GM12878 (cell line): ENCODE results near the gene CRHR2. TPM values are rescaled to one million over a fixed set of nuclear protein-coding genes. Genes with fewer than 3 reads are reported as not detected.

ENCODE experiments used
- ATAC-seq: fragments of 200-7000 bp; cut with Tn5 transposase; 3 replicates; pipeline ENCODE4 v1.9.1; 2020; ENCODE audit warnings: mild to moderate bottlenecking, moderate library complexity
- BruUV-seq: library from RNA; stranded (reverse); fragments of 400-500 nt; replicated peaks from 2 replicates; lab custom pipeline; 2021; lab: Mats Ljungman, UMichigan
- CTCF ChIA-PET: fragments of 300-600 bp; sonication (Branson Sonifier 250); formaldehyde crosslinking; extraction: SDS; loops from one replicate; lab custom pipeline; 2021; ENCODE audit warnings: inconsistent platforms; lab: Yijun Ruan, JAX
- POLR2A ChIA-PET: fragments of 350-600 bp; formaldehyde crosslinking; extraction: SDS; loops from one replicate; lab custom pipeline; 2021; ENCODE audit warnings: inconsistent platforms; lab: Charles Lee
- RAD21 ChIA-PET: fragments of 300-600 bp; sonication (Branson Sonifier 250); formaldehyde crosslinking; loops from one replicate; lab custom pipeline; 2023; ENCODE audit warnings: antibody characterized with exemption; ENCODE audit not compliant: unreplicated experiment; lab: Charles Lee
- SMC1A ChIA-PET: fragments of 300-600 bp; sonication (Branson Sonifier 250); formaldehyde crosslinking; loops from one replicate; lab custom pipeline; 2023; ENCODE audit not compliant: unreplicated experiment, uncharacterized antibody; lab: Charles Lee
- DNase-seq: peaks from one replicate; pipeline ENCODE4 v3.0.0-alpha.2; 2011; ENCODE audit warnings: low read depth, low spot score
- FAIRE-seq: peaks from 3 replicates; lab custom pipeline; 2011; peaks lifted over from hg19 to GRCh38; lab: Jason Lieb, UNC
- H2AFZ ChIP-seq: 2 replicates; pipeline ENCODE4 v1.6.0; 2011; ENCODE audit warnings: low read depth, low read length, control low read depth; ENCODE audit not compliant: control insufficient read depth
- H3K27ac ChIP-seq: 2 replicates; pipeline ENCODE4 v1.5.1; 2011; ENCODE audit warnings: control low read depth; ENCODE audit not compliant: control insufficient read depth, insufficient read depth
- H3K27me3 ChIP-seq, 2 experiments: replicated peaks in 1 of 2; 2 replicates each; pipeline versions ENCODE4 v1.6.0 to v1.6.1; 2011; ENCODE audit warnings: low read length in 1 of 2; ENCODE audit not compliant: control insufficient read depth in 2 of 2, insufficient read depth in 2 of 2
- H3K36me3 ChIP-seq, 2 experiments: 2 replicates each; pipeline ENCODE4 v1.5.1; 2011; ENCODE audit warnings: low read length in 1 of 2; ENCODE audit not compliant: control insufficient read depth in 2 of 2, insufficient read depth in 2 of 2
- H3K4me1 ChIP-seq: 2 replicates; pipeline ENCODE4 v1.6.1; 2011; ENCODE audit warnings: mild to moderate bottlenecking, low read length, moderate library complexity, mixed read lengths; ENCODE audit not compliant: control insufficient read depth, insufficient read depth
- H3K4me2 ChIP-seq: 2 replicates; pipeline ENCODE4 v1.6.0; 2011; ENCODE audit warnings: control low read depth; ENCODE audit not compliant: control insufficient read depth, insufficient read depth
- H3K4me3 ChIP-seq: fragments of 200-600 bp; sonication (generic); 2 replicates; pipeline ENCODE4 v1.5.1; 2016
- H3K79me2 ChIP-seq: 2 replicates; pipeline ENCODE4 v1.6.0; 2011; ENCODE audit warnings: low read length; ENCODE audit not compliant: control insufficient read depth, insufficient read depth
- H3K9ac ChIP-seq: 2 replicates; pipeline ENCODE4 v1.8.0; 2011; ENCODE audit warnings: low read length, control low read depth, mixed read lengths; ENCODE audit not compliant: control insufficient read depth, insufficient read depth
- H3K9me3 ChIP-seq: replicated peaks from 3 replicates; pipeline ENCODE4 v1.5.1; 2011; ENCODE audit warnings: mild to moderate bottlenecking, low read length; ENCODE audit not compliant: control insufficient read depth, insufficient read depth
- H4K20me1 ChIP-seq: 2 replicates; pipeline ENCODE4 v1.6.0; 2011; ENCODE audit not compliant: control insufficient read depth, insufficient read depth
- ATF2 ChIP-seq: IDR thresholded peaks from 2 replicates; pipeline ENCODE4 v1.6.1; 2012; ENCODE audit warnings: low read length, inconsistent platforms
- BCL11A ChIP-seq: IDR thresholded peaks from 2 replicates; pipeline ENCODE4 v1.6.1; 2011; ENCODE audit warnings: low read depth, low read length
- BMI1 ChIP-seq: fragments of 450-650 bp; IDR thresholded peaks from 2 replicates; pipeline ENCODE4 v1.6.1; 2016; ENCODE audit warnings: mild to moderate bottlenecking, moderate library complexity, borderline replicate concordance
- BRCA1 ChIP-seq: IDR thresholded peaks from 2 replicates; pipeline ENCODE4 v1.6.1; 2011; ENCODE audit warnings: low read depth, low read length, improper control_type of control experiment
- EP300 ChIP-seq, 2 experiments: fragments of 150-350 bp in 1 of 2; IDR thresholded peaks; 2 replicates each; pipeline ENCODE4 v1.6.1; 2011 to 2012; ENCODE audit warnings: low read depth in 2 of 2, low read length in 2 of 2, borderline replicate concordance in 1 of 2, improper control_type of control experiment in 1 of 2, inconsistent platforms in 1 of 2; ENCODE audit not compliant: control insufficient read depth in 1 of 2
- GATAD2B ChIP-seq: fragments of 450-650 bp; conservative IDR thresholded peaks from 2 replicates; pipeline ENCODE4 v1.6.1; 2017; ENCODE audit warnings: low read depth, mild to moderate bottlenecking, moderate library complexity
- MTA3 ChIP-seq: IDR thresholded peaks from 2 replicates; pipeline ENCODE4 v1.6.1; 2012; ENCODE audit warnings: low read length, inconsistent platforms, borderline replicate concordance
- NFIC ChIP-seq: IDR thresholded peaks from 2 replicates; pipeline ENCODE4 v1.6.1; 2012; ENCODE audit warnings: low read depth, mild to moderate bottlenecking, inconsistent platforms, low read length, moderate library complexity
- PAX8 ChIP-seq: fragments of 450-650 bp; IDR thresholded peaks from 2 replicates; pipeline ENCODE4 v1.6.1; 2017; ENCODE audit warnings: mild to moderate bottlenecking, moderate library complexity
- POLR2AphosphoS5 ChIP-seq: IDR thresholded peaks from 2 replicates; pipeline ENCODE4 v1.6.1; 2011; ENCODE audit warnings: mild to moderate bottlenecking, low read length, inconsistent platforms
- RCOR1 ChIP-seq: conservative IDR thresholded peaks from 2 replicates; pipeline ENCODE4 v1.6.1; 2012; ENCODE audit warnings: low read depth, low read length, improper control_type of control experiment
- RFX5 ChIP-seq: IDR thresholded peaks from 2 replicates; pipeline ENCODE4 v1.6.1; 2011; ENCODE audit warnings: low read depth, low read length, improper control_type of control experiment
- TAF1 ChIP-seq: IDR thresholded peaks from 2 replicates; pipeline ENCODE4 v1.6.1; 2011; ENCODE audit warnings: mild to moderate bottlenecking, low read depth, low read length, borderline replicate concordance
- TCF12 ChIP-seq: IDR thresholded peaks from 2 replicates; pipeline ENCODE4 v1.6.1; 2011; ENCODE audit warnings: low read depth, mild to moderate bottlenecking, low read length
- USF2 ChIP-seq: IDR thresholded peaks from 2 replicates; pipeline ENCODE4 v1.6.1; 2011; ENCODE audit warnings: low read depth, low read length, improper control_type of control experiment, borderline replicate concordance
- WGBS: methylation state at CpG from one replicate; pipeline ENCODE4 v1.1.6; 2016; ENCODE audit warnings: low lambda C conversion rate; ENCODE audit not compliant: insufficient replicate concordance, insufficient coverage; ENCODE audit errors: missing lambda C conversion rate; 5-methylcytosine and 5-hydroxymethylcytosine counted together
- in situ Hi-C: fragments of 300-500 bp; cut with MboI; formaldehyde crosslinking; loops from 9 replicates; pipeline ENCODE4 v1.14.3; 2018; ENCODE audit warnings: mixed read lengths
- intact Hi-C: fragments of 100-400 bp; cut with micrococcal nuclease; formaldehyde crosslinking; loops from one replicate; pipeline ENCODE4 v1.14.2; 2022; ENCODE audit not compliant: unreplicated experiment
- polyA plus RNA-seq, 11 experiments: library from polyadenylated mRNA; depleted of rRNA in 4 of 11; unstranded in 6 of 11; stranded (reverse) in 5 of 11; fragments of >200 nt; fragmentation: Nextera tagmentation in 4 of 11; fragmentation: Illumina TruSeq in 1 of 11; extraction: Ambion mirVana in 4 of 11; extraction: Trizol in 1 of 11; gene quantifications; 1 replicate in 1 of 11; 2 replicates in 10 of 11; pipeline versions ENCODE4 v1.2.1 to v1.2.3, GENCODE V29; 2011 to 2016; ENCODE audit warnings: inconsistent platforms in 2 of 11, missing spikeins in 2 of 11, low read depth in 1 of 11
- total RNA-seq, 4 experiments: library from RNA; depleted of rRNA in 3 of 4; stranded (reverse); fragments of >200 nt in 3 of 4; fragmentation: Illumina TruSeq in 1 of 4; extraction: Trizol in 1 of 4; gene quantifications; 2 replicates each; pipeline versions ENCODE4 v1.2.1 to v1.2.3, GENCODE V29; 2013 to 2021

CRHR2 gene
- total and polyA plus RNA-seq, 10 of the 15 experiments (the other 5 are each of a cell fraction or from before 2014, with no cell fraction given) = not detected

- no peak for TF ChIP-seq BCL11A
Observed at GRCh38 chr7:30605832-30606231, 76.4 kb downstream of the CRHR2 start (continued).

- in situ Hi-C loops = no loop called here
- ChIA-PET SMC1A (interaction anchor here (0.7 to 2.6 kb wide), 3 partner anchors 10 to 182 kb away, joined by 3 to 6 read pairs (median 4); no protein-coding TSS in a partner anchor), POLR2A (no interaction called here), RAD21 (no interaction called here), CTCF (no interaction called here)
- FAIRE-seq (no peak), ATAC-seq (no peak), DNase-seq (no peak)
- Histone ChIP-seq H2AFZ (no peak overlapping the region), H3K36me3 (peaks cover 2 to 36% of the 10 kb centered on the region in 2 experiments), H3K9ac (no peak overlapping the region), H3K27ac (no peak overlapping the region), H3K79me2 (no peaks in the 10 kb centered on the region; the same call in none of the 2 replicates), H3K4me2 (no peak overlapping the region), H3K9me3 (no peaks in the 10 kb centered on the region), H3K27me3 (no peaks in the 10 kb centered on the region), H3K4me3 (no peak overlapping the region), H4K20me1 (no peaks in the 10 kb centered on the region), H3K4me1 (no peaks in the 10 kb centered on the region)
- intact Hi-C loops = no loop called here
- TF ChIP-seq ATF2 (no peak), RCOR1 (no peak), BMI1 (no peak), TCF12 (no peak), POLR2AphosphoS5 (no peak), TAF1 (no peak), BRCA1 (no peak), RFX5 (no peak), GATAD2B (no peak), BCL11A (no peak), NFIC (no peak), USF2 (no peak), EP300 (IDR thresholded peaks at IDR 0.05; ENCODE audit: borderline replicate concordance in 1 of 2, control insufficient read depth in 1 of 2, low read depth in 2 of 2, low read length in 2 of 2) (no peak), MTA3 (no peak), PAX8 (no peak)
- 76% methylated on average over 3 of the region's 3 CpGs for WGBS
- BruUV-seq = TSS peak; percentile 6
Observed at GRCh38 chr7:30604901-30605300, 77.4 kb downstream of the CRHR2 start.
